Measurements from ENCODE around the gene VPS13D.
"Not testable (repeated sequence)": the region's sequence is repeated elsewhere in the genome, so short reads cannot be mapped to it uniquely, and the experiment has no call there.

VPS13D gene

DNA sequence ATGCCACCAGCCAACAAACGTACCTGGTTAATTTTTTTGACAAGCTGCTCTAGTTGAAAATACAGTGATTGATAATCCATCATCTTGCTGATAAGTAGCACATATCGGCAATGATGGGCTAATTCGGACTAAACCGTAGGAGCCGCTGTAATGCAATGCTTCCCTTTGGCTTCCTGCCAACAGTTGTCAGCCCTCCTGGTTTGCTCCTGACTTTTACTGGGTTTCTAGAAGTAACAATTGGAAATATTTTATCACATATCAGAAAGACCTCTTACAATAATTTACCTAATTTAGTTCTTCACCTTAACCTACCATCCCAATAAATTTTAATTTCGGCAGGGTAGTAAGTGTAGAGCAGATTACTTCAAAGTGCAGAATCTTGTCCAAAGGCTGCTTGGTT lies 239.7 kb downstream of the VPS13D start:
- DNase-seq (ENCODE audit: low read depth) = no peak

DNA sequence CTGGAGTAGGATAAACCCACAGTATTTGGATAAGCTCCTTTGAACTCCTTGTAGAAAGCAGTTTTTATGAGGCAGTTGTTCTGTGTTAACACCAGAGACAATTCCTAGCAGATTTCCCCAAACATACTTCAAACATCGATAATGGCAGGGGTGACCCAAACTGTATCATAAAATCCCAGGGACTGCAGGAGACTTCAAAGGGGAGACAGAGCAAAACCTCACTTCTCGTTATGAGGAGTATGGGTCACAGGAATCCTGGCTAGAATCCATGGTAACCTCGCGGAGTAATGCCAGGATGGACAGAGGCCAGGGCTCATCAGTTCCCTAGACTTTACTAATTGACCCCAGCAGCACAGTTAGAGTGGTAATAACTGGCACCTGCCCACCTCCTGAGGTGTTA lies 240.2 kb downstream of the VPS13D start:
- no peak for DNase-seq (ENCODE audit: low read depth)

DNA sequence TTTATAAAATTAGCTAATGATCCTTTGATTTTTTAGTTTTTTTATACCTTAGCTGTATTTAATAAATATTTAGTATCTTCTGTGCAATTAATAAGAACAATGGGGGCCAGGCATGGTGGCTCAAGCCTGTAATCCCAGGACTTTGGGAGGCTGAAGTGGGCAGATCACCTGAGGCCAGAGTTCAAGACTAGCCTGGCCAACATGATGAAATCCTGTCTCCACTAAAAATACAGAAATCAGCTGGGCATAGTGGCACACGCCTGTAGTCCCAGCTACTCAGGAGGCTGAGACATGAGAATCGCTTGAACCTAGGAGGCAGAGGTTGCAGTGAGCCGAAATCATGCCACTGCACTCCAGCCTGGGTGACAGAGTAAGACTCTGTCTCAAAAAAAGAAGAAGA lies 241.1 kb downstream of the VPS13D start:
- DNase-seq (ENCODE audit: low read depth) = not testable (repeated sequence)

DNA sequence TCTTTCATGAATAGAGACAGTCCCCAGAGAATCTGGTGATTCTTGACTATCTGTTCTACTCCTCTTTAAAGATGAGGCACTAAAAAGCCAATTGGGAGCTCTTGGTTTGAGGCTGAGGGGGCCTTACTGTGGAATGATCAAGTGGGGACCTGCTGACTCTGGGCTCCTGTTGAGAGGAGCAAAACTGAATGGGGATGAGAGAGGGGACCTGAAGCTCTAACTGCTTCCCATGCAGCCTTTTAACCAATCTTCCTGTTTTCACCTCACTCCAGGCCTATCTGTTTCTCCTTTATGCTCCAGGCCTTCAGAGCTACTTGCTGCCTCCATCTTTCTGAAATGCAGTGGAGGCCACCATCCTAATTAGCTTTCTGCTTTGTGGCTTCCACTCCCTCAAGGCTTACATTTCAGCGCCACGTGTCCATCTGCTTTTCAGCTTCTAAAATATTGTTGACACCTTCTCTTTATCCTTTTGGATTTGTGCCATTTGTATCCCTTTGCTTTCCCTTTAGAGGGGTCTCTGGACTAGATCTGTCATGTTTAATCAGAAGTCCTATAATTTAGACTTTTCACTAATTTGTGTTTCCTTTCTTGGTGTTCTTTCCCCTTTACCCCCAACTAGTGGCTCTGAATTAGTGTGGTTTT lies 242.4 kb downstream of the VPS13D start:
- DNase-seq (ENCODE audit: low read depth) = no peak

DNA sequence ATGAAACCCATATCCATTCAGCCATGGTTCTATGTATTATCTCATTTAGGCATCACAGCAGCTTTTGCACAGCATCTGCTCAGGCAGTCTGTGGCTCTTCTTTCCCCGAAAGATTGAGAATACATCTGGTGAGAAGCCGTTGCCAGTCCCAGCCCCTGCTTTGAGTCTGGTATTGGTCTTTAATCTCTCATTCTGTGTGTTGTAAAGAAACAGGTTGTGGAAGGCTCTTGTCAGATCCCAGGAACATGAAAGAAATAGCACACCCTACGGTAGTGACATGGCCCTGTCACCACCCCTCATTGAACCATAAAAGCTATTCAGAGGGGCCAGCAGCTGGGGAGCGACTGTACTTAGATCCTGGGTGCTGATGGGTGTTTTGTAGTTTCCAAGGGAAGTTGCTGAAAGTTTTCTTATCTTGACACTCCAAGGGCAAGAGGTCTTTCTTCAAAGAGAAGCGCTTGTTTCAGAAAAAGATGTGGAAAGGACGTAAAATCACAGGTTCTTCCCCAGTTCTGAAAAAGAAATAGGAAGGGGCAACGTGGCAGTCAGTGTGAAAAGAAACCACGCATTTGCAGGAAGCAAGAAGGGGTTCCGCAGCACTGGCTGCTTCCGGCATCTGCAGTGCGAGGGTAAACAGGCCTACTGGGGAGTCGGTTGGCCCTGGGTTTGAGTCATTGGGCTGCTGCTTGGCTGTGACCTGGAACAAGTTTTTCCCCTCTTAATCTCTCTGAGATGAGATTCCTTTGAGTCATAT lies 243.1 kb downstream of the VPS13D start:
- DNase-seq (ENCODE audit: low read depth) = peak; percentile 56

DNA sequence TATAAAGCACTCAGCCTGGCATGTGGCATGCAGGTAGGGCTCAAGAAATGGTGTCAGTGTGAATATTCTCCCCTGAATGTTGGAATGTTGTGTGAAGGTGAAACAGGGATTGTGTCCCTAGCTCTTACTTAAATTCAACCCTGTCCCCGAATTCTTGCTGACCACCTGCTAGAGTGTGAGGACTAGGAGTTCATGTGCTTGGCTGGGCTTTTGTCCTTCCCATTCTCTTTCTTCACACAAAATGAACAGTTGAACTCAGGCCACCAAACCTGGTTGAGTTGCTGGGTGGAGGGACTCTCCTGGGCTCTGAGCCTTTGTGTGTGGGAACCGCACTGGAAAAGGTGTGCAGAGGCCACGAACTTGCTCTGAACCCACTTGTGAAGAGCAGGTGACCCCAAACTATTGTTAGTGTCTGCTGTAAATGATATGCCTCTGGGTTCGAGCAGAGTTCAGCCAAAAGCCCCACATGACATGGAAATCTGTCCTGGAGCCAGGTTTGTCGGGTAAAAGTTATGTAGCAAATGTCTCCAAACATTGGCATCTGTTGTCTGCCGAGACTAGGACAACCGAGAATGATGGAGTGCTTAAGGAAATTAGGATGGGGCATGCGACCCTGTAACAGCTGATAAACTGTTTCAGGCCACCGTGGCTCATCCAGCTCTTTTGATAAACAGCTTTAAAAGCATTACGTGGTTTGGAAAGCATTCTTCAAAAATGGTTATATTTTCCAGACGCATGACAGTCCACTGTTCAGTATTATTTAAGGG lies 243.9 kb downstream of the VPS13D start:
- DNase-seq (ENCODE audit: low read depth) = peak; percentile 83

DNA sequence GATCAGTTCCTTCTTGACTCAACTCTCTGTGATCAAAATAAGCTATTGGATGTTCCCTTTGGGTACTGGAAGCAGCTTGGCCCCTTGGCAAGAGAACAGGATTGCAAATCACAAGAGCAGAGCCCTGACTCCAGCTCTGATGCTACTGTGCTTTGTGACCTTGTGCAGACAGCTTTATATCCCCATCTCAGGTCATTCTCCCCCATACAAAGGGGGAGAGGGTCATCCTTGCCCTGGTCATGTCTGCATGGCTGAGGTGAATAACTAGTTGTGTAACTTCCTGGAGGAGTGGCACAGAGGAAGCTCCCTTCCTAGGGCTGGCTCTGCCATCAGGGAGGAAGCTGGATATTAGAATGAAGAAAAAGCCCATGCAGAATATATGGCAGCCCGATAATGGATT lies 245.3 kb downstream of the VPS13D start:
- no peak for DNase-seq (ENCODE audit: low read depth)

DNA sequence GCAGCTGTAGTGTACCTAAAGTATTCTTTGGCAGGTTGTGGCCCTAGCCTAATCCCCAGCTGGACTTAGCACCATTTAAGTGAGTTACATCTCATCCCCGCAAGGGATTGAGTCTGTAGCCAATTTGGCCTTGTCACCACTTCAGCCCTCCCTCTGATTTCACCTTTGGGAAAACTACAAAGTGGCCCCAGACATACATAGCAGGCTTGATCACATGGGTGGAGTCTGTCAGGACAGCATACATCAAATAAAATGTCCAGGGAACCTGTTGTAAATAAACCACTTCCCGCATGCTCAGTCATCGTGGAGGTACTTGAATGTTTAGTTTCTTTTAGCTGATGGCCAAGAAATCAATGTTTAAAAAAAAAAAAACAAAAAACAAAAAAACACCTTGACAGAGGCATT lies 245.7 kb downstream of the VPS13D start:
- DNase-seq (ENCODE audit: low read depth) = no peak

DNA sequence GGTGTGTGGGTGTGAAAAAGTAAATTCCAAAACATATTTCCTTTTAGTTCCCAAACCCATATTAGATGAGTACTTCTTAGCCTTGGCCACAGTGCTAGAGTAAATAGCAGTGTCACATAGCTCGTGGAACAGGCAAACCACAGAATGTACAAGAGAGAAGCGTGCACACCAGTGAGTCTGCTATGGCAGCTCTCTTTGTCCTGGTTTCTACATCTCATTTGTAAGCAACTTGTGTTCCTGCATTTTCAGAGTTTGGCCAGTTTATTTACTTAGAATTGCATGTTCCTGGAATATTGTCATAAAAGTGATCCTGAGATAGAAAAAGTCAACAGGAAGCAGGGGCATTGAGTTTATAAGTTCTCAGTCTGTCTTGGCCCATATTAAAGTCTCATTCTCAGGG lies 246.1 kb downstream of the VPS13D start:
- peak; percentile 72 for DNase-seq (ENCODE audit: low read depth)

DNA sequence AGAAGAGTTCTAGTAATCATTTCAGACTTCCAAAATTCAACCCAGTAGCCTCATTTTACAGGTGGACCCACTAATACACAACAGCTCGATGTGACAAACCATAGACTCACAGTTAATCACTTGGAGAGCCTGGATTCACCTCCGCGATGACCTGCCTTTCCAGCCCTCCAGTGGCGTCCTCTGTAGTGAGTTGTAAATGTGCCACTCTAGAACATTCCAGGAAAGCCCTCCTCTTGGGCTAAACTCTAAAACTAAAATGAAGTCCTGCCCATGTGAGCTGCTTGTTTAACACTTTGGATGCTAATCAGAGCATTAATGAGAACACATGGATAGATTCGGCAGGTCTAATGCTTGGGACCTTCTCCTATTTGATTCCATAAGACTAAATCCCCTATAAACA lies 247.5 kb downstream of the VPS13D start:
- DNase-seq (ENCODE audit: low read depth) = no peak

DNA sequence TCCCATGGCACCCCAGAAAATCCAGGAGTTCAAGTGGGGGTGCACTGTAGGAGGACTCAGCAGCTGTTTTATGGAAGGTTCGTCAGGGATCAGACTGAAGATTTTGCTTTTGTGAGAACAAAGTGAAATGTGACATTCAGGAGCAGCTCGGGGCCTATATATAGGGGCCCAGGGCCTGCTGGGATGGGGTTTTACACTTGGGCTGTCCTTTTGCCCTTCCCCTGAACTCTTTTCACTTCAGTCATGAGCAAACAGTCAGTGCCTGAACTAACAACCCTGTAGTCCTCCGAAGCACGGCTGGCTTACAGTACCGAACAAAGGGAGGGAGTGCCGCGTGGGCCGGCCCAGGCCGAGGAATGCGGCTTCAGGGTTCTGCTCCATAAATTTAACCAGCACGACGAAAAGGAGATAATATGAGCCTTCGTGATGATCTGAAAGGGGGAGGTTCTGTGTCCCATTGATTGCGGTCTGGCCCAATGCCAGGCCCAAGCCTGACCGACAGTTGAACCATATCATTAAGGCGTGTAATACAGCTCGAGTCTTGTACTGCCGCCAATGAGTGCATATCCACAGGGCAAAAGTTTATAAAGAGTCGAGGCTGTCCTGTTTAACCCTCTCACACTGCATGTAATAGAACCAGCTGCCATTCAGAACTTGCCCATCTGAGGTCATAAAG lies 248.2 kb downstream of the VPS13D start:
- DNase-seq (ENCODE audit: low read depth) = peak; percentile 99

DNA sequence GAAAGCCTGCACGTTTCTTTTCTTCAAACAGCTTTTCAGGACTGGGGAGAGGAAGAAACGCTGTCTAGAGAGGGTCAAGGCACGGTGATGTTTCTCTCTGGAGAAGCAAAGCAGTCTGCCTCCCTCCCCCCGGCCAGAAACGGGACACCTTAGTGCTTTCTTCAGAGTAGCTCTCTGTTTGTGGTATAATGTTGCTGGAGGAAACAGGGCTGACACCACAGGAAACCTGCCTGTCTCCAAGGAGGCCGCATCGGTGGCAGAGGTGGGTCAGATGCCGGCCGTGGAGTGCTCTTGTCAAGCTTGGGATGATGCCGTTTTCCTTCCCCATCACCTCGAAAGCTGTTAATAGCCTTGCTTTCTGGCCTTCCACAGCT lies 248.8 kb downstream of the VPS13D start:
- no peak for DNase-seq (ENCODE audit: low read depth)

DNA sequence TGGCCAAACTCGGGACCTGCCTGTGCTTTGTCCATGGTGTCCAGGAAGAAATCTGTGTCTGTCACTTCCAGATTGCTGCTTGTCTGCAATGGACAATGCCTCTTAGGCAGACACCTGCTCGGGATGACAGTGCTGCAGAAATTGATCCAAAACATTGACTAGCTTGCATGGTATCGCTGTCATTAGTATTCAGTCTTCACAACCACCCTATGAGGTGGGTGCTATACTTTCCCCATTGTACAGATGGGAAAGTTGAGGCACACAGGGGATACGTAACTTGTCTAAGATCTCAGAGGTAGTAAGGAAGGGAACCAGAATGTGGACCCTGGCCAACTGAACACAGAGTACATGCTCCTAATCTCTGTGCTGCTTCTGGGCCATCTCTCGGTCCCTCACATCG lies 249.5 kb downstream of the VPS13D start:
- DNase-seq (ENCODE audit: low read depth) = no peak

DNA sequence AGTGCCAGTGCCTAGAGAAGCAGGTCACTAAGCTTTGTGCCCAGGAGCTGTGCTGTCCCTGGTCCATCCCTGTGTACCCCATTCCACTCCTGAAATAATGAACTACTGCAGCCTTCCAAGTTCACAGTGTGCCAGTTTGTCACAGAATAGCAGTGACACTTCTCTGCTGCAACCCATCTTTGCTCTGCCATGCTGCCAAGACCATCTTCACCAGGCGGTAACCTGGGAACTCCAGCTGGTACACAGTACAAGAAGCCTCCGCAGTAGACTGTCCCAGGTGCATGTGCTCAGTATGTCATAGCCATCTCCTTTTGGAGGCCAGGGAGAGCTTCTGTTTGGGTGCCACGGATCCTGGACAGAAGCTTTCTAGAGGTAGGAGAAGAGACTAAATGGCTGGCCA lies 250.2 kb downstream of the VPS13D start:
- DNase-seq (ENCODE audit: low read depth) = no peak

DNA sequence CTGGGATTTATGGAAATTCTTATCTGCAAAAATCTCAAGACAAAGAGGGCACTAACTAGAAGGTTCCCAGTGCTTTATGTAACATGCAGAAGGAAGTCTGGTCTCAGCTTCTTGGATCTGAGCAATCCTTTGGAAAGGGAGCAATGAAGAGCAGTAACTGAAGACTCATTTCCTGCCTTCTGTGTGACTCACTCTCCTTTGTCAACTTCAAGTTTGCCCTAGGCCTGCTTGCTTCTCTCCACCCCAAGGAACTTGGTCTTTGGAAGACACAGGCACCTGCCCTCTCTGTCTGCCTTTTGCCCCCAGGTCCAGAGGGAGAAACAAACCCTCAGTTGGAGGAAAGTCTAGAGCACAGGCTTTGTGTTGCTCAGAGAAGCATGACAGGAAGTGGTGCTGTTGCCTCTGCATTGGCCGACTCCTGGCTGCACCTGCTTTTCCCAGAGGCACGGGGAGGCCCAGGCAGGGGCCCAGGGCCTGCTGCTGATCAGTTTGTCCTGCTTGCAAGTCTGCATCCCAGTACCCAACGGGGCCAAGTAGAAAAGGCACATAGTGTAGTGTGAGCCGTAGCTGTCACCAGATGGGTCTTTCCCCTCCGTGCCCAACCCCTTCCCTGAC lies 251.0 kb downstream of the VPS13D start:
- peak; percentile 94 for DNase-seq (ENCODE audit: low read depth)

DNA sequence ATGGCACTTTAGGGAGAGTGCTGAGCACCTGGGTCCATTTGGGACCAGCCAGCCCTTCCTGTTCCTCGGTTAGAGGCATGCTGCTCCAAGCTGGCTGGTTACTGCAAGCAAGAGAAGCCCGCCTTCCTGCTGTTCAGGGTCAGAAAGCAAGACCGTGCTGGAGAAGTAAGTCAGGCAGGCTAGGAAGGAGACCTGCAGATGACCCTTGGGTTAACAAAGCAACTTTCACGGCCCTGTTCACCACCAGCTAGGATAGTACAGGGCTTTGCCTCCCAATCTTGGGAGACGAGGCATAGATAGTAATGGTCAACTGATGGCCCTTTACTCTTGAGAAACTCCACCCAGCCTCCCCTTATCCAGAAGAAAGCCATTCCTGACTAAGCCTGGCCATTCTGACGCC lies 252.1 kb downstream of the VPS13D start:
- no peak for DNase-seq (ENCODE audit: low read depth)

DNA sequence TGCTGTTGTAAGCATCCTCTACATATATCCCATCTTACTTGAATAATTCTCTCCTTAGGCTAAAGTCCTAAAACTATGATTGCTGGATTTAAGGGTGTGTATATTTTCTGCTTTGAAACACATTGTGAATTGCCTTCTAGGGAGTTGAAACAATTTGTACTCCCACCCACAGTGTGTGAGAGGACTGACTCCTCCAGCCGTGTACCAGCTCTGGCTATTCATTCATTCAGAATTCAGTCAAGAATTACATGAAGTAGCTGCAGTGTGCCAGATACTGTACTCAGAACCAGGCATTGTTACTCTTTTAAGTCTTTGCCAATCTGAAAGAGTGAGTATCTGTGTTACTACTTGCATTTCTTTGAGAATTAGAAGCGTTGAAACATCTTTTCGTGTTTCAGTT lies 253.2 kb downstream of the VPS13D start:
- DNase-seq (ENCODE audit: low read depth) = peak; percentile 61

DNA sequence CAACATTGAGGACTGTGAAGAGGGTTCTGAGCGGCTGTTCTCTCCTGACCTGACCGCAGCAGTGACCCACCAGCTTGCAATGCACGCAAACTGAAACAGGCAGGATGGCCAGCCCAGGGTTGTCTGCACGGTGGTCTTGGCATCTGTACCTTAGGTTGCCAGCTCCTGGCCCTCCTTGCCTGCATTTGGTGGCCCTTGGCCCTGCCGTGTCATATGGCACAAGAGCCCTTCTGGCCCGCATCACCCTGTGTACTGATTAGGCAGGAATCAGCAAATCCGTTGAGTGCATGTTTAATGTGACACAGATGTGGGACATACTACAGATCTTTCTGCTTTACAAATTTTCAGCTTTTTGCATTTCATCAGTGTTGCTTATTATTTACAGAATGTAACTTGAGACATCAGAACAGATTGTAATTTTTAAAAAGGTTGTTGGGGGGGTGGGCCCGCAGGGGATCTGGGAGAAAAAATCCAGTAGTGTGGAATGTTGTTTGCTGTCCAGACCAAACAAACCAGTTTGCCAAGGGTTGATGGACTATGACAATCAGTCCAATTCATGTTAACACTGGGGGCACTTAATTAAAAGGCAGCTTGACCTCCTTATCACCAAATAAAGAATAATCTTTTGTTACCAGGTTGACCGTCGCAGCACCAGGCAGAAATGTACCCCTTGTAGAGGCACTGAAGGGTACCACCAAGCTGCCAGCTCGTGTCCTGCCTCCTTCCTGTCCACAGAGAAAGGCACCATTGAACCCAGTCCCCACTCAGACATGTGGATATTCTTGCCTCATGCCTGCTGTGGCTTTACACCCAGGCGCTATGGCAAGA lies 255.6 kb downstream of the VPS13D start:
- DNase-seq (ENCODE audit: low read depth) = no peak

DNA sequence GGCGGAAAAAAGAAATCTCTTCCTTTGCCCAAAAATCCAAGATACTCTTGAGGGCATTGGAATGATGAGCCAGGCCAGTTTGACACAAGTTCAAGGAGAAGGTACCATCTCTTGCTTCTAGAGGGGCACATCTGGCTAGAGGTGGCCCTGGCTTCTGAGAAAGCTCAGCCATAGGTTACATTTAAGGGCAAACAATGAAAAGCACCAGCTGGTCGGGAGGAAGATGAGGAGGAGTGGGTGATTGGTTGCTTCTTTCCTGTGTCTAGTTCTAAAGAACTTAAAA lies 256.2 kb downstream of the VPS13D start:
- DNase-seq (ENCODE audit: low read depth) = no peak

DNA sequence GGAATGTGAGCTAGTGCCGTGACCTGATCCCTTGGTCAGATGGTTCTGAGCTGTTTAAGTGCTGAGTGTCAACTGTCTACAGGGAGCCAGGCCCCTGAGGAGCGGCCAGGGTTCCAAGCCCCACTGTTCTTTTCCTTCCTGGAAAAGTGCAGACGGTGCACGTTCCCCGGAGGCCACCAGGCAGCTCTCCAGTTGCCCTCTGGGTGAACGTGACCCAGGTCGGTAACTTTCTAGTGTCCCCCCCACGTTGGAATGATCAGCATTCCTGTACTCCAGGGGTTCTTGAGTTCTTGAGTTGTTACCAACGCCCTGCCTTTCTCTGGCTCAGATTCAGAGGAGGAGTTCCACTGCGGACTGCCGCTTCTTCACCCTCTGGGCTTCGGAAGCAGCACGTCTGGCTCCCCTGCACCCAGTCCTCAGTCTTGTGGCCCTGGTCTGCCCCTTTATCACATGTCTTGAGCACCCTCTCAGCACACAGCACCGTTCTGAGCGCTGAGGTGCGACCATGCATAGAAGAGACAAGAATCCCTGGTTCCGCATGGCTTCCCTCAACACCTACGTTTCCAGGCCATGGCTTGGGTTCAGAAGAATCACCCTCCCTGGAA lies 256.7 kb downstream of the VPS13D start:
- DNase-seq (ENCODE audit: low read depth) = no peak

DNA sequence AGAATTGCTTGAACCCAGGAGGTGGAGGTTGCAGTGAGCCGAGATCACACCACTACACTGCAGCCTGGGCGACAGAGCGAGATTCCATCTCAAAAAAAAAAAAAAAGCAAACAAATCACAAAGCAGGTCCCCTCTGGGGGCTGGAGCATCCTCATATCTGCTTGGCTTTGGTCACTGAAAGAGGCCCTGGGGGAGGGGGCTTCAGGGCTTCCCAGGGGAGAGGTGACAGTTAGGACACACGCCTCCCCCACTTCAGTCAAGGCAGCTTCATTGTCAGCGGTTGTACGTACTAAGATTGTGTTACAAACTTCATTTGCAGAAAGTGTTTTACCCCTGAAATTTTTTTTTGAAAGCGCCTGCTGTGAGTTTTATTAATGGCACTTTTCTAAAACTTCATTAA lies 257.7 kb downstream of the VPS13D start:
- DNase-seq (ENCODE audit: low read depth) = no peak

Measured in amniotic epithelial cell (primary cell).